K562 (cell line): ENCODE results near the gene SKAP2. TPM values are rescaled to one million over a fixed set of nuclear protein-coding genes. Genes with fewer than 3 reads are reported as not detected.

Experiments
- ATAC-seq: fragments of 200-7000 bp; cut with Tn5 transposase; 3 replicates; pipeline ENCODE4 v1.9.1; 2020; ENCODE audit warnings: moderate library complexity
- BruUV-seq: library from RNA; stranded (reverse); fragments of 400-500 nt; replicated peaks from 2 replicates; lab custom pipeline; 2021; lab: Mats Ljungman, UMichigan
- CTCF ChIA-PET: fragments of 300-600 bp; formaldehyde crosslinking; extraction: SDS; loops from one replicate; lab custom pipeline; 2021; ENCODE audit warnings: low intra/inter-chr PET ratio; lab: Yijun Ruan, JAX
- POLR2A ChIA-PET: fragments of 300-600, 350-650 bp; sonication (Branson Sonifier 250); formaldehyde crosslinking; extraction: SDS; loops from one replicate; lab custom pipeline; 2021; ENCODE audit warnings: antibody characterized with exemption, inconsistent platforms; lab: Yijun Ruan, JAX
- DNase-seq, 4 experiments: peaks; one replicate each; pipeline versions ENCODE4 v3.0.0 to v3.0.0-alpha.2; 2011 to 2018; ENCODE audit warnings: low spot score in 3 of 4, mixed read lengths in 3 of 4; ENCODE audit errors: extremely low read depth in 1 of 4
- FAIRE-seq: peaks from 2 replicates; lab custom pipeline; 2011; peaks lifted over from hg19 to GRCh38; lab: Jason Lieb, UNC
- H2AFZ ChIP-seq: 2 replicates; pipeline ENCODE4 v1.6.0; 2011; ENCODE audit warnings: low read depth, low read length, control low read depth, inconsistent platforms
- H3K27ac ChIP-seq: fragments of 200-600 bp; 3 replicates; pipeline ENCODE4 v1.8.0; 2011; ENCODE audit warnings: low read depth, mild to moderate bottlenecking, control low read depth, inconsistent platforms, low read length, moderate library complexity, mixed read lengths; ENCODE audit errors: extremely low read depth
- H3K27me3 ChIP-seq, 2 experiments: fragments of 300-600 bp in 1 of 2; 2 replicates in 1 of 2; 3 replicates in 1 of 2; pipeline versions ENCODE4 v1.6.0 to v1.8.0; 2011; ENCODE audit warnings: inconsistent platforms in 2 of 2, low read length in 2 of 2, mild to moderate bottlenecking in 1 of 2, mixed read lengths in 1 of 2, moderate library complexity in 1 of 2; ENCODE audit not compliant: control insufficient read depth in 2 of 2, insufficient read depth in 2 of 2
- H3K36me3 ChIP-seq: fragments of 300-600 bp; 3 replicates; pipeline ENCODE4 v1.8.0; 2011; ENCODE audit warnings: mild to moderate bottlenecking, low read length, inconsistent platforms; ENCODE audit not compliant: control insufficient read depth, insufficient read depth
- H3K4me1 ChIP-seq, 2 experiments: fragments of 200-600 bp in 1 of 2; replicated peaks in 1 of 2; 2 replicates in 1 of 2; 3 replicates in 1 of 2; pipeline versions ENCODE4 v1.5.1 to v1.8.0; 2011; ENCODE audit warnings: inconsistent platforms in 2 of 2, low read length in 2 of 2, mild to moderate bottlenecking in 1 of 2, mixed read lengths in 1 of 2, moderate library complexity in 1 of 2; ENCODE audit not compliant: control insufficient read depth in 2 of 2, insufficient read depth in 2 of 2
- H3K4me2 ChIP-seq: 2 replicates; pipeline ENCODE4 v1.6.1; 2011; ENCODE audit warnings: low read length, control low read depth, inconsistent platforms, mixed read lengths; ENCODE audit not compliant: insufficient read depth
- H3K4me3 ChIP-seq: fragments of 200-600 bp; sonication (generic), shearing (Covaris generic); 2 replicates; pipeline ENCODE4 v1.5.1; 2016; ENCODE audit warnings: control low read depth, inconsistent platforms
- H3K79me2 ChIP-seq: fragments of 200-600 bp; 3 replicates; pipeline ENCODE4 v1.8.0; 2011; ENCODE audit warnings: low read length, inconsistent platforms; ENCODE audit not compliant: control insufficient read depth, insufficient read depth
- H3K9ac ChIP-seq, 2 experiments: 2 replicates each; pipeline versions ENCODE4 v1.6.0 to v1.6.1; 2011; ENCODE audit warnings: low read depth in 2 of 2, low read length in 2 of 2, control low read depth in 1 of 2, inconsistent platforms in 1 of 2, mild to moderate bottlenecking in 1 of 2, mixed read lengths in 1 of 2; ENCODE audit not compliant: insufficient read depth in 1 of 2
- H3K9me1 ChIP-seq: one replicate; pipeline ENCODE4 v1.6.0; 2011; ENCODE audit warnings: inconsistent platforms, mild to moderate bottlenecking, low read length, moderate library complexity; ENCODE audit not compliant: control insufficient read depth, insufficient read depth
- H3K9me3 ChIP-seq: replicated peaks from 2 replicates; pipeline ENCODE4 v1.5.1; 2011; ENCODE audit warnings: low read depth, low read length, inconsistent platforms; ENCODE audit not compliant: control insufficient read depth, insufficient read depth
- H4K20me1 ChIP-seq: replicated peaks from 2 replicates; pipeline ENCODE4 v1.6.1; 2011; ENCODE audit warnings: low read length, inconsistent platforms, mixed read lengths; ENCODE audit not compliant: control insufficient read depth, insufficient read depth
- CBFA2T2 ChIP-seq: fragments of 450-650 bp; conservative IDR thresholded peaks from 2 replicates; pipeline ENCODE4 v1.6.1; 2017; ENCODE audit warnings: mild to moderate bottlenecking
- ETV1 ChIP-seq: fragments of 450-650 bp; conservative IDR thresholded peaks from 2 replicates; pipeline ENCODE4 v1.6.1; 2016; ENCODE audit warnings: missing genetic modification characterization, control low read depth, low read depth, missing compliant biosample characterization
- MCM3 ChIP-seq: fragments of 450-650 bp; IDR thresholded peaks from 2 replicates; pipeline ENCODE4 v1.6.1; 2016
- RBFOX2 ChIP-seq: fragments of 200-400 bp; formaldehyde crosslinking; IDR thresholded peaks from 2 replicates; pipeline ENCODE4 v1.6.1; 2017; ENCODE audit warnings: low read depth, mild to moderate bottlenecking, low read length, moderate library complexity
- SNIP1 ChIP-seq: fragments of 450-650 bp; IDR thresholded peaks from 2 replicates; pipeline ENCODE4 v1.7.1; 2017; ENCODE audit warnings: low read depth, mild to moderate bottlenecking
- TOE1 ChIP-seq, 2 experiments: fragments of 450-650 bp in 1 of 2; sonication (generic) in 1 of 2; formaldehyde crosslinking in 1 of 2; IDR thresholded peaks; 2 replicates each; pipeline versions ENCODE4 v1.7.1 to v1.8.0; 2016 to 2022; ENCODE audit warnings: borderline replicate concordance in 2 of 2, mild to moderate bottlenecking in 2 of 2, antibody characterized with exemption in 1 of 2, inconsistent platforms in 1 of 2, low read depth in 1 of 2, missing genetic modification reagents in 1 of 2, moderate library complexity in 1 of 2
- ZFP1 ChIP-seq: fragments of 450-650 bp; formaldehyde crosslinking; IDR thresholded peaks from 2 replicates; pipeline ENCODE4 v1.4.0; 2020; ENCODE audit warnings: mild to moderate bottlenecking, mixed read lengths
- ZNF445 ChIP-seq: fragments of 250-450 bp; sonication (Bioruptor Pico); IDR thresholded peaks from 2 replicates; pipeline ENCODE4 v1.4.0; 2020; ENCODE audit warnings: low read depth, mild to moderate bottlenecking, moderate library complexity
- in situ Hi-C: fragments of 300-500 bp; cut with MboI; formaldehyde crosslinking; loops from 4 replicates; pipeline ENCODE4 v1.15.0; 2018; ENCODE audit warnings: inconsistent platforms, mixed read lengths
- intact Hi-C: fragments of 100-400 bp; cut with micrococcal nuclease; formaldehyde crosslinking; loops from 2 replicates; pipeline ENCODE4 v1.14.2; 2022
- polyA plus RNA-seq, 8 experiments: library from polyadenylated mRNA; depleted of rRNA in 4 of 8; stranded (reverse) in 5 of 8; unstranded in 3 of 8; fragments of >200 nt; fragmentation: Nextera tagmentation in 2 of 8; fragmentation: Illumina TruSeq in 1 of 8; extraction: Ambion mirVana in 2 of 8; extraction: Trizol in 1 of 8; gene quantifications; 2 replicates each; pipeline versions ENCODE4 v1.2.1 to v1.2.3, GENCODE V29; 2011 to 2014; ENCODE audit warnings: inconsistent platforms in 1 of 8, missing spikeins in 1 of 8
- total RNA-seq, 7 experiments: library from RNA; depleted of rRNA in 6 of 7; stranded (reverse); fragments of >200 nt in 6 of 7; fragmentation: Illumina TruSeq in 2 of 7; extraction: Trizol in 2 of 7; gene quantifications; 2 replicates each; pipeline versions ENCODE4 v1.2.1 to v1.2.3, GENCODE V29; 2011 to 2021; ENCODE audit warnings: low replicate concordance in 1 of 7
- TF ChIP-seq, protein P1 (sequence below), 2 experiments: fragments of 250-450 bp in 1 of 2; fragments of 450-650 bp in 1 of 2; sonication (Bioruptor Pico) in 1 of 2; IDR thresholded peaks; 2 replicates each; pipeline versions ENCODE4 v1.6.1 to v1.8.0; 2016 to 2021; ENCODE audit warnings: mild to moderate bottlenecking in 2 of 2, moderate library complexity in 2 of 2, missing compliant biosample characterization in 1 of 2, missing genetic modification characterization in 1 of 2
- TF ChIP-seq, protein P2 (sequence below): fragments of 450-650 bp; IDR thresholded peaks from 2 replicates; pipeline ENCODE4 v1.6.1; 2016; ENCODE audit warnings: mild to moderate bottlenecking, moderate library complexity

SKAP2 gene
- total and polyA plus RNA-seq, 9 of the 15 experiments (the other 6 are each of a cell fraction or from before 2014, with no cell fraction given) = 4.2 to 11.7 (median 8.3) TPM

DNA sequence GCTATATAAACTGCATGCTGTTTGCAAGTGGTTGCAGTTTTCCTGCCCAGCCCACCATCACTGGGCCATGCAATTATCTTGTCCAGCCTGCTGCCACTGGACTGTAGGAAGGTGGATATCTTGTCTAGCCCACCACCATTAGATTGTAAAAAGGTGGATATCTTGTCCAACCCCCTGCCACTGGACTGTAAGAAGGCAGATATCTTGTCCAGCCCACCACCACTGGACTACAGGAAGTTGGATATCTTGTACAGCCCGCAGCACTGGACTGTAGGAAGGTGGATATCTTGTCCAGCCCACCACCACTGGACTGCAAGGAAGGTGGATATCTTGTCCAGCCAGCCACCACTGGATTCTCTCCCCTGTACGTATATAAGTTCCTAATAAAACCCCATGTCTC is 69.8 kb downstream of the SKAP2 start (continued):
- TF ChIP-seq, protein P1, sequence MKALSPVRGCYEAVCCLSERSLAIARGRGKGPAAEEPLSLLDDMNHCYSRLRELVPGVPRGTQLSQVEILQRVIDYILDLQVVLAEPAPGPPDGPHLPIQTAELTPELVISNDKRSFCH (CRISPR knock-in tag; IDR thresholded peaks at IDR 0.05) = no peak
- TF ChIP-seq, protein P1 (tag; IDR thresholded peaks at IDR 0.05) = no peak
- TF ChIP-seq CBFA2T2 = peak; percentile 36
- TF ChIP-seq ZFP1 (CRISPR knock-in tag) = no peak
- TF ChIP-seq ETV1 (tag) = no peak
- no peak for TF ChIP-seq TOE1 (IDR thresholded peaks at IDR 0.05; ENCODE audit: borderline replicate concordance)
- TF ChIP-seq TOE1 (CRISPR knock-in tag; IDR thresholded peaks at IDR 0.05; ENCODE audit: borderline replicate concordance, low read depth) = no peak
- no peak for TF ChIP-seq RBFOX2
- no peak for TF ChIP-seq MCM3

DNA sequence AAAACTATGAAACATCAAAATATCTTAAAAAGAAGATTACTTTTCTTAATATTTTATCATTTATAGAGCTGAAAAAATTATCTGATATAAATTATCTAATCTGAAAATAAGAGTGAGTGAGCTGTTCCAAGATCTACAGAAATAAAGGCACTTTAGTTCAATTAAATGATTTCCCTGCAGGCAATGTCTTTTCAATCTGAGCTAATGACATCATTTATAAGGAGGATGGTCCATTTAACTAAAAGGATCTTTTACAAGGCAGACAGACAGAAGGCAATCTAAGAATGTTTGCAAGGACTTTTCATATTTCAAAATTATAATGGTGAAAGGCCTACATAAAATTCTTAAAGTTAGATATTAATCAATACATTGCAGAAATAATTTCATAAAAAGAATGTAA is 71.8 kb downstream of the SKAP2 start:
- POLR2A ChIA-PET = interaction anchor here (1.0 kb wide), 1 partner anchor 9 kb away, joined by 3 read pairs; no protein-coding TSS in a partner anchor
- peaks cover 0 to 3% of the 10 kb centered on the region in 2 experiments; a peak in 2 of 5 replicates for H3K27me3 ChIP-seq
- in situ Hi-C loops = no loop called here
- no peaks in the 10 kb centered on the region for H3K9me3 ChIP-seq
- ATAC-seq = no peak
- no peaks in the 10 kb centered on the region for H3K4me1 ChIP-seq
- H3K36me3 ChIP-seq = no peaks in the 10 kb centered on the region
- no peaks in the 10 kb centered on the region for H4K20me1 ChIP-seq
- no peak overlapping the region for H3K4me2 ChIP-seq
- no peaks in the 10 kb centered on the region for H3K9me1 ChIP-seq
- no peaks in the 10 kb centered on the region for H3K79me2 ChIP-seq
- CTCF ChIA-PET = no interaction called here
- H3K9ac ChIP-seq = no peak overlapping the region
- no peak for FAIRE-seq
- intact Hi-C loops = no loop called here
- no TSS peak for BruUV-seq
- H2AFZ ChIP-seq = no peak overlapping the region
- no peak for DNase-seq
- no peak overlapping the region for H3K27ac ChIP-seq
- no peak overlapping the region for H3K4me3 ChIP-seq
- TF ChIP-seq ZNF445 (no peak), SNIP1 (no peak)
- TF ChIP-seq, protein P2, sequence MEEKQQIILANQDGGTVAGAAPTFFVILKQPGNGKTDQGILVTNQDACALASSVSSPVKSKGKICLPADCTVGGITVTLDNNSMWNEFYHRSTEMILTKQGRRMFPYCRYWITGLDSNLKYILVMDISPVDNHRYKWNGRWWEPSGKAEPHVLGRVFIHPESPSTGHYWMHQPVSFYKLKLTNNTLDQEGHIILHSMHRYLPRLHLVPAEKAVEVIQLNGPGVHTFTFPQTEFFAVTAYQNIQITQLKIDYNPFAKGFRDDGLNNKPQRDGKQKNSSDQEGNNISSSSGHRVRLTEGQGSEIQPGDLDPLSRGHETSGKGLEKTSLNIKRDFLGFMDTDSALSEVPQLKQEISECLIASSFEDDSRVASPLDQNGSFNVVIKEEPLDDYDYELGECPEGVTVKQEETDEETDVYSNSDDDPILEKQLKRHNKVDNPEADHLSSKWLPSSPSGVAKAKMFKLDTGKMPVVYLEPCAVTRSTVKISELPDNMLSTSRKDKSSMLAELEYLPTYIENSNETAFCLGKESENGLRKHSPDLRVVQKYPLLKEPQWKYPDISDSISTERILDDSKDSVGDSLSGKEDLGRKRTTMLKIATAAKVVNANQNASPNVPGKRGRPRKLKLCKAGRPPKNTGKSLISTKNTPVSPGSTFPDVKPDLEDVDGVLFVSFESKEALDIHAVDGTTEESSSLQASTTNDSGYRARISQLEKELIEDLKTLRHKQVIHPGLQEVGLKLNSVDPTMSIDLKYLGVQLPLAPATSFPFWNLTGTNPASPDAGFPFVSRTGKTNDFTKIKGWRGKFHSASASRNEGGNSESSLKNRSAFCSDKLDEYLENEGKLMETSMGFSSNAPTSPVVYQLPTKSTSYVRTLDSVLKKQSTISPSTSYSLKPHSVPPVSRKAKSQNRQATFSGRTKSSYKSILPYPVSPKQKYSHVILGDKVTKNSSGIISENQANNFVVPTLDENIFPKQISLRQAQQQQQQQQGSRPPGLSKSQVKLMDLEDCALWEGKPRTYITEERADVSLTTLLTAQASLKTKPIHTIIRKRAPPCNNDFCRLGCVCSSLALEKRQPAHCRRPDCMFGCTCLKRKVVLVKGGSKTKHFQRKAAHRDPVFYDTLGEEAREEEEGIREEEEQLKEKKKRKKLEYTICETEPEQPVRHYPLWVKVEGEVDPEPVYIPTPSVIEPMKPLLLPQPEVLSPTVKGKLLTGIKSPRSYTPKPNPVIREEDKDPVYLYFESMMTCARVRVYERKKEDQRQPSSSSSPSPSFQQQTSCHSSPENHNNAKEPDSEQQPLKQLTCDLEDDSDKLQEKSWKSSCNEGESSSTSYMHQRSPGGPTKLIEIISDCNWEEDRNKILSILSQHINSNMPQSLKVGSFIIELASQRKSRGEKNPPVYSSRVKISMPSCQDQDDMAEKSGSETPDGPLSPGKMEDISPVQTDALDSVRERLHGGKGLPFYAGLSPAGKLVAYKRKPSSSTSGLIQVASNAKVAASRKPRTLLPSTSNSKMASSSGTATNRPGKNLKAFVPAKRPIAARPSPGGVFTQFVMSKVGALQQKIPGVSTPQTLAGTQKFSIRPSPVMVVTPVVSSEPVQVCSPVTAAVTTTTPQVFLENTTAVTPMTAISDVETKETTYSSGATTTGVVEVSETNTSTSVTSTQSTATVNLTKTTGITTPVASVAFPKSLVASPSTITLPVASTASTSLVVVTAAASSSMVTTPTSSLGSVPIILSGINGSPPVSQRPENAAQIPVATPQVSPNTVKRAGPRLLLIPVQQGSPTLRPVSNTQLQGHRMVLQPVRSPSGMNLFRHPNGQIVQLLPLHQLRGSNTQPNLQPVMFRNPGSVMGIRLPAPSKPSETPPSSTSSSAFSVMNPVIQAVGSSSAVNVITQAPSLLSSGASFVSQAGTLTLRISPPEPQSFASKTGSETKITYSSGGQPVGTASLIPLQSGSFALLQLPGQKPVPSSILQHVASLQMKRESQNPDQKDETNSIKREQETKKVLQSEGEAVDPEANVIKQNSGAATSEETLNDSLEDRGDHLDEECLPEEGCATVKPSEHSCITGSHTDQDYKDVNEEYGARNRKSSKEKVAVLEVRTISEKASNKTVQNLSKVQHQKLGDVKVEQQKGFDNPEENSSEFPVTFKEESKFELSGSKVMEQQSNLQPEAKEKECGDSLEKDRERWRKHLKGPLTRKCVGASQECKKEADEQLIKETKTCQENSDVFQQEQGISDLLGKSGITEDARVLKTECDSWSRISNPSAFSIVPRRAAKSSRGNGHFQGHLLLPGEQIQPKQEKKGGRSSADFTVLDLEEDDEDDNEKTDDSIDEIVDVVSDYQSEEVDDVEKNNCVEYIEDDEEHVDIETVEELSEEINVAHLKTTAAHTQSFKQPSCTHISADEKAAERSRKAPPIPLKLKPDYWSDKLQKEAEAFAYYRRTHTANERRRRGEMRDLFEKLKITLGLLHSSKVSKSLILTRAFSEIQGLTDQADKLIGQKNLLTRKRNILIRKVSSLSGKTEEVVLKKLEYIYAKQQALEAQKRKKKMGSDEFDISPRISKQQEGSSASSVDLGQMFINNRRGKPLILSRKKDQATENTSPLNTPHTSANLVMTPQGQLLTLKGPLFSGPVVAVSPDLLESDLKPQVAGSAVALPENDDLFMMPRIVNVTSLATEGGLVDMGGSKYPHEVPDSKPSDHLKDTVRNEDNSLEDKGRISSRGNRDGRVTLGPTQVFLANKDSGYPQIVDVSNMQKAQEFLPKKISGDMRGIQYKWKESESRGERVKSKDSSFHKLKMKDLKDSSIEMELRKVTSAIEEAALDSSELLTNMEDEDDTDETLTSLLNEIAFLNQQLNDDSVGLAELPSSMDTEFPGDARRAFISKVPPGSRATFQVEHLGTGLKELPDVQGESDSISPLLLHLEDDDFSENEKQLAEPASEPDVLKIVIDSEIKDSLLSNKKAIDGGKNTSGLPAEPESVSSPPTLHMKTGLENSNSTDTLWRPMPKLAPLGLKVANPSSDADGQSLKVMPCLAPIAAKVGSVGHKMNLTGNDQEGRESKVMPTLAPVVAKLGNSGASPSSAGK = no peak
